Measurements from ENCODE around the gene RPS5.

- TF ChIP-seq CTCF (IDR thresholded peaks at IDR 0.05; ENCODE audit: low read length): peak; percentile 36
- no peak for TF ChIP-seq EZH2 (IDR thresholded peaks at IDR 0.05; ENCODE audit: borderline replicate concordance, low read length)
These were observed 21.3 kb downstream of the RPS5 start, which contains the start of gene ZNF584 for GRCh38 chr19:58408152-58409009.
